ENCODE measurements around the gene AFF3. TPM values are rescaled to one million over a fixed set of nuclear protein-coding genes. Genes with fewer than 3 reads are reported as not detected.

The AFF3 gene
- total and polyA plus RNA-seq, 2 of the 8 experiments (the other 6 are each of a cell fraction or from before 2014, with no cell fraction given), result 0.27 to 3.0 TPM

DNA sequence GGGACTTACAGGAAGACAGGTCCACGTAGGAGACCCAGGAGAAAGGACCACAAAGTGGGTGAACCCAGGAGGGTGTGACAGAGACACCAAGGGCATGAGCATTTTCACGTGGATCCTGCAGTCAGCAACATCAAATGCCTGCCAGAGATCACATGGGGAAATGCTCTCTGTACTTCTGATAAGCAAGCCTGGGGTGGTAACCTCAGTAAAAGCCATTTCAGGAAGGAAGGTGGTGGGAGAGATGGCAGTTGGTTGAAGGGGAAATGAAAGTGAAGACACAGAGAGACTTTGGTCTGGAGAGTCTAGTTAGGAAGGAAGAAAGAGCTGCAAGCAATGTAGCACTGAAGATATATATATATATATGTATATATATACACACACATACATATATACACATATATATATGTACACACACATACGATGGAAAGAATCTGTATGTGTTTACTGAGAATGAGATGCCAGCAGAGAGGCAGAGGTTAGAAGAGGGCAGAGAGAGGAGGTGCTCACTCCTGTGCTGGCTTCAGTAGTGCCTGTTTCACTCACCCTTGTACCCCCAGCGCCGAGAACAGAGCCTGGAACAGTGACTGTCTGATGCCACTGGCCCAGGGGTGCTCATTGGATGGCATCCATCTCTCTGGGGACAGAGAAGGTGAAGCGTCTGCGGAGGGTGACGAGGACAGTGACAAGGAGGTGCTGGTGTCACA is 314.9 kb downstream of the AFF3 start (continued):
- TF ChIP-seq, protein P1, sequence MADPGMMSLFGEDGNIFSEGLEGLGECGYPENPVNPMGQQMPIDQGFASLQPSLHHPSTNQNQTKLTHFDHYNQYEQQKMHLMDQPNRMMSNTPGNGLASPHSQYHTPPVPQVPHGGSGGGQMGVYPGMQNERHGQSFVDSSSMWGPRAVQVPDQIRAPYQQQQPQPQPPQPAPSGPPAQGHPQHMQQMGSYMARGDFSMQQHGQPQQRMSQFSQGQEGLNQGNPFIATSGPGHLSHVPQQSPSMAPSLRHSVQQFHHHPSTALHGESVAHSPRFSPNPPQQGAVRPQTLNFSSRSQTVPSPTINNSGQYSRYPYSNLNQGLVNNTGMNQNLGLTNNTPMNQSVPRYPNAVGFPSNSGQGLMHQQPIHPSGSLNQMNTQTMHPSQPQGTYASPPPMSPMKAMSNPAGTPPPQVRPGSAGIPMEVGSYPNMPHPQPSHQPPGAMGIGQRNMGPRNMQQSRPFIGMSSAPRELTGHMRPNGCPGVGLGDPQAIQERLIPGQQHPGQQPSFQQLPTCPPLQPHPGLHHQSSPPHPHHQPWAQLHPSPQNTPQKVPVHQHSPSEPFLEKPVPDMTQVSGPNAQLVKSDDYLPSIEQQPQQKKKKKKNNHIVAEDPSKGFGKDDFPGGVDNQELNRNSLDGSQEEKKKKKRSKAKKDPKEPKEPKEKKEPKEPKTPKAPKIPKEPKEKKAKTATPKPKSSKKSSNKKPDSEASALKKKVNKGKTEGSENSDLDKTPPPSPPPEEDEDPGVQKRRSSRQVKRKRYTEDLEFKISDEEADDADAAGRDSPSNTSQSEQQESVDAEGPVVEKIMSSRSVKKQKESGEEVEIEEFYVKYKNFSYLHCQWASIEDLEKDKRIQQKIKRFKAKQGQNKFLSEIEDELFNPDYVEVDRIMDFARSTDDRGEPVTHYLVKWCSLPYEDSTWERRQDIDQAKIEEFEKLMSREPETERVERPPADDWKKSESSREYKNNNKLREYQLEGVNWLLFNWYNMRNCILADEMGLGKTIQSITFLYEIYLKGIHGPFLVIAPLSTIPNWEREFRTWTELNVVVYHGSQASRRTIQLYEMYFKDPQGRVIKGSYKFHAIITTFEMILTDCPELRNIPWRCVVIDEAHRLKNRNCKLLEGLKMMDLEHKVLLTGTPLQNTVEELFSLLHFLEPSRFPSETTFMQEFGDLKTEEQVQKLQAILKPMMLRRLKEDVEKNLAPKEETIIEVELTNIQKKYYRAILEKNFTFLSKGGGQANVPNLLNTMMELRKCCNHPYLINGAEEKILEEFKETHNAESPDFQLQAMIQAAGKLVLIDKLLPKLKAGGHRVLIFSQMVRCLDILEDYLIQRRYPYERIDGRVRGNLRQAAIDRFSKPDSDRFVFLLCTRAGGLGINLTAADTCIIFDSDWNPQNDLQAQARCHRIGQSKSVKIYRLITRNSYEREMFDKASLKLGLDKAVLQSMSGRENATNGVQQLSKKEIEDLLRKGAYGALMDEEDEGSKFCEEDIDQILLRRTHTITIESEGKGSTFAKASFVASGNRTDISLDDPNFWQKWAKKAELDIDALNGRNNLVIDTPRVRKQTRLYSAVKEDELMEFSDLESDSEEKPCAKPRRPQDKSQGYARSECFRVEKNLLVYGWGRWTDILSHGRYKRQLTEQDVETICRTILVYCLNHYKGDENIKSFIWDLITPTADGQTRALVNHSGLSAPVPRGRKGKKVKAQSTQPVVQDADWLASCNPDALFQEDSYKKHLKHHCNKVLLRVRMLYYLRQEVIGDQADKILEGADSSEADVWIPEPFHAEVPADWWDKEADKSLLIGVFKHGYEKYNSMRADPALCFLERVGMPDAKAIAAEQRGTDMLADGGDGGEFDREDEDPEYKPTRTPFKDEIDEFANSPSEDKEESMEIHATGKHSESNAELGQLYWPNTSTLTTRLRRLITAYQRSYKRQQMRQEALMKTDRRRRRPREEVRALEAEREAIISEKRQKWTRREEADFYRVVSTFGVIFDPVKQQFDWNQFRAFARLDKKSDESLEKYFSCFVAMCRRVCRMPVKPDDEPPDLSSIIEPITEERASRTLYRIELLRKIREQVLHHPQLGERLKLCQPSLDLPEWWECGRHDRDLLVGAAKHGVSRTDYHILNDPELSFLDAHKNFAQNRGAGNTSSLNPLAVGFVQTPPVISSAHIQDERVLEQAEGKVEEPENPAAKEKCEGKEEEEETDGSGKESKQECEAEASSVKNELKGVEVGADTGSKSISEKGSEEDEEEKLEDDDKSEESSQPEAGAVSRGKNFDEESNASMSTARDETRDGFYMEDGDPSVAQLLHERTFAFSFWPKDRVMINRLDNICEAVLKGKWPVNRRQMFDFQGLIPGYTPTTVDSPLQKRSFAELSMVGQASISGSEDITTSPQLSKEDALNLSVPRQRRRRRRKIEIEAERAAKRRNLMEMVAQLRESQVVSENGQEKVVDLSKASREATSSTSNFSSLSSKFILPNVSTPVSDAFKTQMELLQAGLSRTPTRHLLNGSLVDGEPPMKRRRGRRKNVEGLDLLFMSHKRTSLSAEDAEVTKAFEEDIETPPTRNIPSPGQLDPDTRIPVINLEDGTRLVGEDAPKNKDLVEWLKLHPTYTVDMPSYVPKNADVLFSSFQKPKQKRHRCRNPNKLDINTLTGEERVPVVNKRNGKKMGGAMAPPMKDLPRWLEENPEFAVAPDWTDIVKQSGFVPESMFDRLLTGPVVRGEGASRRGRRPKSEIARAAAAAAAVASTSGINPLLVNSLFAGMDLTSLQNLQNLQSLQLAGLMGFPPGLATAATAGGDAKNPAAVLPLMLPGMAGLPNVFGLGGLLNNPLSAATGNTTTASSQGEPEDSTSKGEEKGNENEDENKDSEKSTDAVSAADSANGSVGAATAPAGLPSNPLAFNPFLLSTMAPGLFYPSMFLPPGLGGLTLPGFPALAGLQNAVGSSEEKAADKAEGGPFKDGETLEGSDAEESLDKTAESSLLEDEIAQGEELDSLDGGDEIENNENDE (IDR thresholded peaks at IDR 0.05; ENCODE audit: insufficient replicate concordance, low read length), result no peak
- no peak for TF ChIP-seq CEBPB (IDR thresholded peaks at IDR 0.05; ENCODE audit: low read depth, low read length)
- no peak for TF ChIP-seq TCF12 (IDR thresholded peaks at IDR 0.05; ENCODE audit: low read depth, low read length)
- no peak for TF ChIP-seq CBX5 (IDR thresholded peaks at IDR 0.05; ENCODE audit: low read depth, low read length)
